ENCODE measurements around the gene ARL16.

GRCh38 chr17:81722184-81723120 is 38.9 kb upstream of the ARL16 start:
- TF ChIP-seq CTCF (IDR thresholded peaks at IDR 0.05; ENCODE audit: poor library complexity, severe bottlenecking) (no peak), EZH2 (IDR thresholded peaks at IDR 0.05; ENCODE audit: borderline replicate concordance, insufficient read depth, low read length, poor library complexity, severe bottlenecking) (no peak), REST (IDR thresholded peaks at IDR 0.05; ENCODE audit: borderline replicate concordance) (no peak)

Measured in neural cell (in vitro differentiated cells).